C4-2B (cell line): ENCODE data around the gene KLHL25.

Source experiments
- ZFX ChIP-seq: fragments of 450-650 bp; IDR thresholded peaks from 2 replicates; pipeline ENCODE4 v1.6.1; 2017
- TF ChIP-seq, protein P1 (sequence below): fragments of 450-650 bp; conservative IDR thresholded peaks from 2 replicates; pipeline ENCODE4 v1.5.1; 2017; ENCODE audit warnings: mild to moderate bottlenecking

DNA sequence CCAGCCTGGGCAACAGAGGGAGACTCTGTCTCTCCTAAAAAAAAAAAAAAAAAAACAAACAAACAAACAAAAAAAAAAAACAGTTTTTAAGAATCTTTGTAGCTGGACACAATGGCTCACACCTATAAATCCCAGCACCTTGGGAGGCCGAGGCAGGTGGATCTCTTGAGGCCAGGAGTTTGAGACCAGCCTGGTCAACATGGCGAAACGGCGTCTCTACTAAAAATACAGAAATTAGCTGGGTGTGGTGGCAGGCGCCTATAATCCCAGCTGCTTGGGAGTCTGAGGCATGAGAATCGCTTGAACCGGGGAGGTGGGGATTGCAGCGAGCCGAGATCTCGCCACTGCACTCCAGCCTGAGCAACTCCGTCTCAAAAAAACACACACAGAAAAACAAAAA is 53.1 kb downstream of the KLHL25 start:
- TF ChIP-seq, protein P1, sequence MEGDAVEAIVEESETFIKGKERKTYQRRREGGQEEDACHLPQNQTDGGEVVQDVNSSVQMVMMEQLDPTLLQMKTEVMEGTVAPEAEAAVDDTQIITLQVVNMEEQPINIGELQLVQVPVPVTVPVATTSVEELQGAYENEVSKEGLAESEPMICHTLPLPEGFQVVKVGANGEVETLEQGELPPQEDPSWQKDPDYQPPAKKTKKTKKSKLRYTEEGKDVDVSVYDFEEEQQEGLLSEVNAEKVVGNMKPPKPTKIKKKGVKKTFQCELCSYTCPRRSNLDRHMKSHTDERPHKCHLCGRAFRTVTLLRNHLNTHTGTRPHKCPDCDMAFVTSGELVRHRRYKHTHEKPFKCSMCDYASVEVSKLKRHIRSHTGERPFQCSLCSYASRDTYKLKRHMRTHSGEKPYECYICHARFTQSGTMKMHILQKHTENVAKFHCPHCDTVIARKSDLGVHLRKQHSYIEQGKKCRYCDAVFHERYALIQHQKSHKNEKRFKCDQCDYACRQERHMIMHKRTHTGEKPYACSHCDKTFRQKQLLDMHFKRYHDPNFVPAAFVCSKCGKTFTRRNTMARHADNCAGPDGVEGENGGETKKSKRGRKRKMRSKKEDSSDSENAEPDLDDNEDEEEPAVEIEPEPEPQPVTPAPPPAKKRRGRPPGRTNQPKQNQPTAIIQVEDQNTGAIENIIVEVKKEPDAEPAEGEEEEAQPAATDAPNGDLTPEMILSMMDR = no peak
- no peak for TF ChIP-seq ZFX
